OCI-LY7 (cell line): ENCODE measurements around the gene CAPN8. TPM values are rescaled to one million over a fixed set of nuclear protein-coding genes. Genes with fewer than 3 reads are reported as not detected.

Experiments used
- BruUV-seq: library from RNA; stranded (reverse); fragments of 400-500 nt; replicated peaks from 2 replicates; lab custom pipeline; 2021; lab: Mats Ljungman, UMichigan
- CTCF ChIA-PET: fragments of 300-600 bp; sonication (Branson Sonifier 250); formaldehyde crosslinking; loops from one replicate; lab custom pipeline; 2022; ENCODE audit warnings: antibody characterized with exemption; ENCODE audit not compliant: unreplicated experiment; lab: Charles Lee
- POLR2A ChIA-PET: fragments of 300-600 bp; sonication (Branson Sonifier 250); formaldehyde crosslinking; loops from one replicate; lab custom pipeline; 2022; ENCODE audit warnings: antibody characterized with exemption; lab: Charles Lee
- DNase-seq: peaks from one replicate; pipeline ENCODE4 v3.0.0-alpha.2; 2015; ENCODE audit warnings: low spot score
- H2AFZ ChIP-seq: fragments of 200-600 bp; sonication (generic), shearing (Covaris generic); 2 replicates; pipeline ENCODE4 v1.6.1; 2014; ENCODE audit warnings: mild to moderate bottlenecking, antibody characterized with exemption, low read length, moderate library complexity
- H3K27ac ChIP-seq: fragments of 200-600 bp; sonication (generic); 2 replicates; pipeline ENCODE4 v1.5.1; 2014; ENCODE audit warnings: mixed run types, low read depth, mild to moderate bottlenecking, moderate library complexity, low read length, inconsistent platforms; ENCODE audit not compliant: poor library complexity, severe bottlenecking
- H3K36me3 ChIP-seq: fragments of 200-600 bp; sonication (generic); 2 replicates; pipeline ENCODE4 v1.6.1; 2014; ENCODE audit warnings: mild to moderate bottlenecking, antibody characterized with exemption, low read length, moderate library complexity, mixed read lengths; ENCODE audit not compliant: insufficient read depth
- H3K4me1 ChIP-seq: fragments of 200-600 bp; sonication (generic); 2 replicates; pipeline ENCODE4 v1.5.1; 2014; ENCODE audit warnings: mild to moderate bottlenecking, low read length; ENCODE audit not compliant: insufficient read depth, poor library complexity, severe bottlenecking
- H3K4me2 ChIP-seq: fragments of 200-600 bp; sonication (generic); 2 replicates; pipeline ENCODE4 v1.6.1; 2014; ENCODE audit warnings: mild to moderate bottlenecking, low read length
- H3K4me3 ChIP-seq: fragments of 200-600 bp; sonication (generic); 2 replicates; pipeline ENCODE4 v1.5.1; 2014; ENCODE audit warnings: mild to moderate bottlenecking, low read depth, low read length; ENCODE audit not compliant: poor library complexity, severe bottlenecking
- H3K79me2 ChIP-seq: fragments of 200-600 bp; sonication (generic); 2 replicates; pipeline ENCODE4 v1.6.1; 2016; ENCODE audit warnings: low read depth, mild to moderate bottlenecking, low read length, moderate library complexity, mixed read lengths; ENCODE audit not compliant: insufficient read depth
- H3K9me2 ChIP-seq: fragments of 200-600 bp; sonication (generic); 2 replicates; pipeline ENCODE4 v1.6.1; 2016; ENCODE audit warnings: mild to moderate bottlenecking, low read length, mixed read lengths; ENCODE audit not compliant: insufficient read depth
- H3K9me3 ChIP-seq: fragments of 200-600 bp; sonication (generic); 2 replicates; pipeline ENCODE4 v1.6.1; 2014; ENCODE audit warnings: mild to moderate bottlenecking, mixed run types, low read length, mixed read lengths
- H4K20me1 ChIP-seq: fragments of 200-600 bp; sonication (generic); 2 replicates; pipeline ENCODE4 v1.6.1; 2014; ENCODE audit warnings: mild to moderate bottlenecking, antibody characterized with exemption, low read length, moderate library complexity, mixed read lengths; ENCODE audit not compliant: insufficient read depth
- EZH2phosphoT487 ChIP-seq: fragments of 200-600 bp; sonication (generic); IDR thresholded peaks from 2 replicates; pipeline ENCODE4 v1.6.1; 2018; ENCODE audit warnings: low read depth, borderline replicate concordance, mild to moderate bottlenecking, mixed run types, antibody characterized with exemption, low read length, moderate library complexity, mixed read lengths
- intact Hi-C: fragments of 100-400 bp; cut with micrococcal nuclease; formaldehyde crosslinking; loops from one replicate; pipeline ENCODE4 v1.10.0; 2022; ENCODE audit not compliant: unreplicated experiment
- total RNA-seq, 2 experiments: library from RNA; depleted of rRNA in 1 of 2; stranded (reverse); fragments of >200 nt in 1 of 2; shearing (Covaris generic) in 1 of 2; gene quantifications; 2 replicates each; pipeline ENCODE4 v1.2.3, GENCODE V29; 2014 to 2022
- TF ChIP-seq, protein P1 (sequence below): fragments of 200-600 bp; sonication (generic); conservative IDR thresholded peaks from 2 replicates; pipeline ENCODE4 v1.5.1; 2014; ENCODE audit warnings: mild to moderate bottlenecking, antibody characterized with exemption, low read length, moderate library complexity, mixed read lengths

Gene CAPN8
- total RNA-seq, 2 experiments from 2014 or later, result not detected

DNA sequence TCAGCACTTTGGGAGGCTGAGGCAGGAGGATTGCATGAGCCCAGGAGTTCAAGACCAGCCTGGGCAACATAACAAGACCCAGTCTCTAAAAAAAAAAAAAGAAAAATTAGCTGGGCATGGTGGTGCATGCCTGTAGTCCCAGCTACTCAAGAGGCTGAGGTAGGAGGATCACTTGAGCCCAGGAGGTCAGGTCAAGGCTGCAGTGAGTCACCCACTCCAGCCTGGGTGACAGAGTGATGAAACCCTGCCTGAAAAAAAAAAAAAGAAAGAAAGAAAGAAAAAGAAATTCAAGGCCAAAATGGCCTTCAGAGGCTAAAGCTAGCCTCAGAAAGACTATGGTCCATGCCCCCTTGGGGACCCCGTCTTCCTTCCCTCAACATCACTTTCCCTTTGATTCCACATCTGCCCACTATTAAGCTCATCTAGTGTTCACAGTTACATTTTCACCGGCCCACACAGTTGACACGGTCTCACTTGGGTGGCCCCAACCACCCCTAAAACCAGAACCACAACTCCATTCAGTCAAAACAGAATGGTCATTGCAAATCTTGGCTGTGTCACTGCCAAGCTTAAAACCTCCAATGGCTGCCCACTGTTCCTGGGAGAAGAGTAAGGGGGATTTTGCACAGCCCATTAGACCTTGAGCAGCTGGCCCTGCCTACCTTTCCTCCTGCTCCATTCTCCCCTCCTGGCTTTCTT, 2.1 kb upstream of the CAPN8 start:
- no peak for DNase-seq
- intact Hi-C loops, result no loop called here
- H3K4me2 ChIP-seq, result no peak overlapping the region
- no peaks in the 10 kb centered on the region for H3K9me3 ChIP-seq
- H4K20me1 ChIP-seq, result no peaks in the 10 kb centered on the region
- no peaks in the 10 kb centered on the region for H3K4me1 ChIP-seq
- CTCF ChIA-PET, result no interaction called here
- H3K27ac ChIP-seq, result no peak overlapping the region
- H3K4me3 ChIP-seq, result no peak overlapping the region
- no peaks in the 10 kb centered on the region for H3K9me2 ChIP-seq
- BruUV-seq, result no TSS peak
- no peaks in the 10 kb centered on the region for H3K79me2 ChIP-seq
- POLR2A ChIA-PET, result no interaction called here
- no peaks in the 10 kb centered on the region for H3K36me3 ChIP-seq
- no peak overlapping the region for H2AFZ ChIP-seq
- no peak for TF ChIP-seq EZH2phosphoT487
- TF ChIP-seq, protein P1, sequence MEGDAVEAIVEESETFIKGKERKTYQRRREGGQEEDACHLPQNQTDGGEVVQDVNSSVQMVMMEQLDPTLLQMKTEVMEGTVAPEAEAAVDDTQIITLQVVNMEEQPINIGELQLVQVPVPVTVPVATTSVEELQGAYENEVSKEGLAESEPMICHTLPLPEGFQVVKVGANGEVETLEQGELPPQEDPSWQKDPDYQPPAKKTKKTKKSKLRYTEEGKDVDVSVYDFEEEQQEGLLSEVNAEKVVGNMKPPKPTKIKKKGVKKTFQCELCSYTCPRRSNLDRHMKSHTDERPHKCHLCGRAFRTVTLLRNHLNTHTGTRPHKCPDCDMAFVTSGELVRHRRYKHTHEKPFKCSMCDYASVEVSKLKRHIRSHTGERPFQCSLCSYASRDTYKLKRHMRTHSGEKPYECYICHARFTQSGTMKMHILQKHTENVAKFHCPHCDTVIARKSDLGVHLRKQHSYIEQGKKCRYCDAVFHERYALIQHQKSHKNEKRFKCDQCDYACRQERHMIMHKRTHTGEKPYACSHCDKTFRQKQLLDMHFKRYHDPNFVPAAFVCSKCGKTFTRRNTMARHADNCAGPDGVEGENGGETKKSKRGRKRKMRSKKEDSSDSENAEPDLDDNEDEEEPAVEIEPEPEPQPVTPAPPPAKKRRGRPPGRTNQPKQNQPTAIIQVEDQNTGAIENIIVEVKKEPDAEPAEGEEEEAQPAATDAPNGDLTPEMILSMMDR, result no peak

DNA sequence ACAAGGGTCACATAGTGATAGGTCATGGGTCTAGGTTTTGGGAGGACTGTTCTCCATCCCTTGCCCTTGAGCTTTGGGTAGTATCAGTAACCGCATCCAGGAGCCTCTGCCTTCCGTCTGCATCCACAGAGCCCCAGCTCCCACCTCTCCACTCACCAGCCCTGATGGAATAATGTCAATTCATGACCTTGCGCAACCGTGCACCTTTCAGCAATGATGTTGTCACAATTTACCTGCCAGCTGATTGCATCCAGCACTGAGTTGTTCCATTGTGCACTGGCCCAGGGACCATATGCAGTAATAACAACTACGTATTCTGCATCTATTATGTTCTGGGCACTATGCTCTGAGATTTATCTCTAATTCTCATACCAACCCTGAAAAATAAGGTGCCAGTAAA, 1.4 kb downstream of the CAPN8 start:
- Histone ChIP-seq H3K36me3 (no peaks in the 10 kb centered on the region), H3K4me2 (no peak overlapping the region), H3K4me3 (no peak overlapping the region), H3K9me3 (no peaks in the 10 kb centered on the region), H4K20me1 (no peaks in the 10 kb centered on the region), H2AFZ (no peak overlapping the region), H3K27ac (no peak overlapping the region), H3K9me2 (no peaks in the 10 kb centered on the region), H3K79me2 (no peaks in the 10 kb centered on the region), H3K4me1 (no peaks in the 10 kb centered on the region)
- BruUV-seq, result no TSS peak
- no peak for DNase-seq
- intact Hi-C loops, result no loop called here
- POLR2A ChIA-PET, result no interaction called here
- CTCF ChIA-PET, result no interaction called here
- TF ChIP-seq EZH2phosphoT487, result no peak
- TF ChIP-seq, protein P1, result no peak

DNA sequence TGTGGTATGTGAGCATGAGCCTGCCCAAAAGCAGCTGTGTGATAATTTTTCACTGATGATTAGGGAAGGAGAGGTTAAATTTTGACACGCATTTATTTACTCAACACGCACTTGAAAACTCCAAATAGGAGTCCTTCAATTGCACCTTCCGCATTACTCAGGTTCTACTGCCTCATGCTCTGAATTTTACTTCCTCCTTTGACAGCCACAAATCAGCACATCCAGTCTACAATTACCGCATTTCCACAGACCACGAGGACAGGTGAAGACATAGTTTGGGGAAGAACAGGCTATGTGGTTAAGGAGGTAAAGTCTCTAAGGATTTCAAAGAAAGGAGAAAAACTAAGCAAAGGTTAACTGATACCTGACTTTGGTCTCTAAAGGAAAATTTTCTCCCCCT, 2.6 kb downstream of the CAPN8 start:
- Histone ChIP-seq H3K4me3 (no peak overlapping the region), H3K4me1 (no peaks in the 10 kb centered on the region), H3K9me2 (no peaks in the 10 kb centered on the region), H3K9me3 (no peaks in the 10 kb centered on the region), H3K36me3 (no peaks in the 10 kb centered on the region), H3K27ac (no peak overlapping the region), H2AFZ (no peak overlapping the region), H3K4me2 (no peak overlapping the region), H3K79me2 (no peaks in the 10 kb centered on the region), H4K20me1 (no peaks in the 10 kb centered on the region)
- DNase-seq, result no peak
- no TSS peak for BruUV-seq
- intact Hi-C loops, result no loop called here
- CTCF ChIA-PET, result no interaction called here
- no peak for TF ChIP-seq EZH2phosphoT487
- TF ChIP-seq, protein P1, result no peak
- POLR2A ChIA-PET, result interaction anchor here (0.6 kb wide), 1 partner anchor 511 kb away, joined by 3 read pairs; no protein-coding TSS in a partner anchor
